ENCODE results near the gene MMEL1.

- TF ChIP-seq CTCF (IDR thresholded peaks at IDR 0.05; ENCODE audit: low read length) (no peak), EZH2 (optimal IDR thresholded peaks at IDR 0.05; ENCODE audit: low read depth, low read length) (no peak)
Observed at GRCh38 chr1:2587071-2587859, 45.6 kb downstream of the MMEL1 start.
